Esophagus (tissue), 2 donors: ENCODE measurements around the gene VPS72. TPM values are rescaled to one million over a fixed set of nuclear protein-coding genes. Genes with fewer than 3 reads are reported as not detected.
A peak's percentile ranks its signal among the peaks of the same experiment; 100 is the strongest.

Experiments used
- H3K27ac ChIP-seq, 2 donors: one replicate each; pipeline ENCODE4 v1.5.1; 2013; ENCODE audit warnings: low read depth in 2 of 2, mild to moderate bottlenecking in 2 of 2, inconsistent platforms in 1 of 2, low read length in 1 of 2, moderate library complexity in 1 of 2
- H3K27me3 ChIP-seq, 2 donors: one replicate each; pipeline ENCODE4 v1.6.1; 2013; ENCODE audit warnings: low read length in 2 of 2, control low read depth in 1 of 2, mild to moderate bottlenecking in 1 of 2; ENCODE audit not compliant: insufficient read depth in 2 of 2, control insufficient read depth in 1 of 2
- H3K36me3 ChIP-seq, 2 donors: one replicate each; pipeline ENCODE4 v1.6.1; 2013; ENCODE audit warnings: low read length in 1 of 2; ENCODE audit not compliant: control insufficient read depth in 2 of 2, insufficient read depth in 2 of 2
- H3K4me1 ChIP-seq, 2 donors: one replicate each; pipeline ENCODE4 v1.6.1; 2013; ENCODE audit warnings: low read length in 1 of 2; ENCODE audit not compliant: control insufficient read depth in 2 of 2, insufficient read depth in 2 of 2
- H3K4me3 ChIP-seq, 2 donors: one replicate each; pipeline ENCODE4 v1.5.1; 2013; ENCODE audit warnings: low read length in 2 of 2, mild to moderate bottlenecking in 2 of 2, low read depth in 1 of 2, moderate library complexity in 1 of 2
- H3K9me3 ChIP-seq, 2 donors: one replicate each; pipeline ENCODE4 v1.6.1; 2013; ENCODE audit warnings: mild to moderate bottlenecking in 2 of 2, low read depth in 1 of 2, low read length in 1 of 2, moderate library complexity in 1 of 2; ENCODE audit not compliant: control insufficient read depth in 2 of 2, insufficient read depth in 1 of 2
- WGBS, 2 donors: extraction: QIAGEN DNeasy Blood & Tissue Kit; methylation state at CpG; one replicate each; pipeline ENCODE4 v1.1.7; 2013; 5-methylcytosine and 5-hydroxymethylcytosine counted together
- polyA plus RNA-seq, 2 donors: library from polyadenylated mRNA; stranded (reverse); fragments of 200-250 nt; gene quantifications; one replicate each; pipeline ENCODE4 v1.2.3, GENCODE V29; 2013
- donor health status: healthy with polysubstance abuse.
- donor health status: Bipolar disorder and iron deficiency.

VPS72 gene
- polyA plus RNA-seq, 2 donors = 27.2 to 28.2 TPM

- H3K36me3 ChIP-seq = peaks cover 0 to 1% of the 10 kb centered on the region in 2 donors
- H3K9me3 ChIP-seq = no peaks in the 10 kb centered on the region
- H3K27ac ChIP-seq = no peak overlapping the region
- 87 to 91% methylated on average over 12 of the region's 12 CpGs for WGBS, 2 donors
- H3K4me3 ChIP-seq = no peak overlapping the region
- no peaks in the 10 kb centered on the region for H3K27me3 ChIP-seq
- H3K4me1 ChIP-seq = no peaks in the 10 kb centered on the region
These were observed 54.3 kb downstream of the VPS72 start for GRCh38 chr1:151135433-151136385.

GRCh38 chr1:151134991-151135390 is 55.0 kb downstream of the VPS72 start:
- no peaks in the 10 kb centered on the region for H3K9me3 ChIP-seq
- WGBS, 2 donors = 94 to 95% methylated on average over 7 of the region's 7 CpGs
- H3K4me3 ChIP-seq = no peak overlapping the region
- H3K36me3 ChIP-seq = peaks cover 0 to 1% of the 10 kb centered on the region in 2 donors
- no peaks in the 10 kb centered on the region for H3K27me3 ChIP-seq
- no peak overlapping the region for H3K27ac ChIP-seq
- no peaks in the 10 kb centered on the region for H3K4me1 ChIP-seq

GRCh38 chr1:151134396-151134795 is 55.6 kb downstream of the VPS72 start:
- no peaks in the 10 kb centered on the region for H3K9me3 ChIP-seq
- H3K36me3 ChIP-seq = no peaks in the 10 kb centered on the region
- WGBS, 2 donors = 80% methylated on average over 3 of the region's 3 CpGs
- H3K27me3 ChIP-seq = no peaks in the 10 kb centered on the region
- H3K4me3 ChIP-seq = no peak overlapping the region
- no peak overlapping the region for H3K27ac ChIP-seq
- H3K4me1 ChIP-seq = no peaks in the 10 kb centered on the region

GRCh38 chr1:151133018-151133806 is 56.8 kb downstream of the VPS72 start:
- Histone ChIP-seq H3K36me3 (no peaks in the 10 kb centered on the region), H3K27ac (no peak overlapping the region), H3K9me3 (no peaks in the 10 kb centered on the region), H3K4me1 (no peaks in the 10 kb centered on the region), H3K27me3 (no peaks in the 10 kb centered on the region), H3K4me3 (peak overlapping the region in 1 of 2 donors; percentile 44)
- WGBS, 2 donors = 71 to 77% methylated on average over 56 to 65 of the region's 65 CpGs

- H3K27ac ChIP-seq = no peak overlapping the region
- 53 to 57% methylated on average over 50 to 74 of the region's 74 CpGs for WGBS, 2 donors
These were observed 57.5 kb downstream of the VPS72 start for GRCh38 chr1:151132335-151133017.

GRCh38 chr1:151131701-151132334 is 58.2 kb downstream of the VPS72 start:
- Histone ChIP-seq H3K4me1 (no peaks in the 10 kb centered on the region), H3K27me3 (no peaks in the 10 kb centered on the region), H3K36me3 (no peaks in the 10 kb centered on the region), H3K27ac (peak overlapping the region in 1 of 2 donors; percentile 2), H3K4me3 (peak overlapping the region; percentile 41 to 44), H3K9me3 (no peaks in the 10 kb centered on the region)
- 24 to 35% methylated on average over 39 of the region's 39 CpGs for WGBS, 2 donors

More at GRCh38 chr1:151132335-151133017, 57.5 kb downstream of the VPS72 start:
- Histone ChIP-seq H3K4me3 (peak overlapping the region in 1 of 2 donors; percentile 44), H3K4me1 (no peaks in the 10 kb centered on the region), H3K9me3 (no peaks in the 10 kb centered on the region), H3K36me3 (no peaks in the 10 kb centered on the region), H3K27me3 (no peaks in the 10 kb centered on the region)

GRCh38 chr1:151130987-151131586 is 58.9 kb downstream of the VPS72 start:
- peak overlapping the region; percentile 41 to 44 for H3K4me3 ChIP-seq

GRCh38 chr1:151128800-151129199 is 61.2 kb downstream of the VPS72 start:
- no peak overlapping the region for H3K27ac ChIP-seq
- H3K4me1 ChIP-seq = no peaks in the 10 kb centered on the region
- no peak overlapping the region for H3K4me3 ChIP-seq
- no peaks in the 10 kb centered on the region for H3K9me3 ChIP-seq
- no peaks in the 10 kb centered on the region for H3K36me3 ChIP-seq
- WGBS, 2 donors = 83 to 86% methylated on average over 6 of the region's 6 CpGs
- H3K27me3 ChIP-seq = no peaks in the 10 kb centered on the region

More at GRCh38 chr1:151130987-151131586, 58.9 kb downstream of the VPS72 start:
- peak overlapping the region; percentile 2 to 81 for H3K27ac ChIP-seq
- no peaks in the 10 kb centered on the region for H3K4me1 ChIP-seq
- H3K9me3 ChIP-seq = no peaks in the 10 kb centered on the region
- no peaks in the 10 kb centered on the region for H3K36me3 ChIP-seq
- H3K27me3 ChIP-seq = no peaks in the 10 kb centered on the region
- 6 to 9% methylated on average over 45 of the region's 45 CpGs for WGBS, 2 donors
